Endothelial cell of umbilical vein (primary cell): ENCODE measurements around the gene NELFA.

Experiments
- CTCF ChIP-seq, 2 donors: IDR thresholded peaks; 1 replicate in 1 of 2; 2 replicates in 1 of 2; pipeline ENCODE4 v1.5.1; 2011; ENCODE audit warnings: low read length in 2 of 2, mild to moderate bottlenecking in 2 of 2, moderate library complexity in 2 of 2, control low read depth in 1 of 2, inconsistent platforms in 1 of 2, low read depth in 1 of 2; ENCODE audit not compliant: insufficient read depth in 1 of 2; ENCODE audit errors: extremely low read depth in 1 of 2
- EZH2 ChIP-seq: IDR thresholded peaks from 2 replicates; pipeline ENCODE4 v1.6.1; 2012; ENCODE audit warnings: borderline replicate concordance, low read depth, mild to moderate bottlenecking, moderate library complexity, low read length, inconsistent platforms; ENCODE audit not compliant: severe bottlenecking
- FOS ChIP-seq: IDR thresholded peaks from 2 replicates; pipeline ENCODE4 v1.6.1; 2011; ENCODE audit warnings: mild to moderate bottlenecking, low read length, moderate library complexity, borderline replicate concordance; ENCODE audit not compliant: insufficient read depth
- JUN ChIP-seq: IDR thresholded peaks from 2 replicates; pipeline ENCODE4 v1.6.1; 2011; ENCODE audit warnings: borderline replicate concordance, low read depth; ENCODE audit not compliant: insufficient read length, insufficient read depth
- MYC ChIP-seq: IDR thresholded peaks from one replicate; pipeline ENCODE4 v1.6.1; 2011; ENCODE audit warnings: mild to moderate bottlenecking, low read depth, low read length
- POLR2A ChIP-seq: IDR thresholded peaks from 2 replicates; pipeline ENCODE4 v1.6.1; 2012; ENCODE audit warnings: low read depth, mild to moderate bottlenecking, control low read depth, low read length
- POLR2AphosphoS5 ChIP-seq: IDR thresholded peaks from 2 replicates; pipeline ENCODE4 v1.6.1; 2012; ENCODE audit warnings: low read depth, mild to moderate bottlenecking, control low read depth, low read length, moderate library complexity; ENCODE audit not compliant: insufficient read depth

DNA sequence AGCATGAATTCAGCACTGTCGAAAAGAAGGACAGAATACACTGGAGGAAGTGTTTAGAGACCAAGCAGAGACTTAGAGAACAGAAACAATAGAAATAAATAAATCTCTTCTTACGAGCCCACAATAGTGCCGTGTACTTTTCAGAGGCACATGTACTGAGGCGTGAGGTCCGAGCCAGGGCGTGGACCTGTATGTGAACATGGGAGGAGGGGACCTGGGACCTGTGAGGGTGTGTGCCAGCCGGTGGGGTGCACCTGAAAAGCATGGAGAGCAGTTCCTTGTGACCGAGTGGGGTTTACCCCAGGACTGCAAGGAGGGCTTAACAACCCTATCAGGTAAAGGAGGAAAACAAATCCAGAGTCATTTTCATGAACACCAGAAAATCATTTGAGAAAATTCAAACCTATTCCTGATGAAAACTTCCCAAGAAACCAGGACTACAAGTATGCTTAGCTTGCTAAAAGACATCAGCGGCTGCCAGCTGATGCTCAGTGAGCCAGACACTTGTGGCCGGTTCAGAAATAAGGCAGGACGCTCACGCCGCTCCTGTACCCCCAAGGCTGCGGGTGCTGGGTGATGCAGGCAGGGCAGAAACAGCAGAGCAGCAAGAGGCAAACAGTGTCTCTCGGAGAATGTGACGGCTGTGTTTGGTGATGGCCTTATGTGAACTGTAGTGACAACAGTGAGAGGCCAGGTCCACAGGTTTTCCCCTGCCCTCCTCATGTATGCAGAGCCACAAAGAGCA is 37.1 kb downstream of the NELFA start:
- TF ChIP-seq CTCF (IDR thresholded peaks at IDR 0.05; ENCODE audit: extremely low read depth in 1 of 2, insufficient read depth in 1 of 2, low read depth in 1 of 2, low read length in 2 of 2): no peak
- TF ChIP-seq POLR2A: no peak
- no peak for TF ChIP-seq MYC
- TF ChIP-seq POLR2AphosphoS5: no peak
- TF ChIP-seq FOS: no peak
- TF ChIP-seq JUN: no peak
- TF ChIP-seq EZH2: no peak
